Neural crest cell (in vitro differentiated cells): Measurements from ENCODE around the gene POLR2A. TPM values are rescaled to one million over a fixed set of nuclear protein-coding genes. Genes with fewer than 3 reads are reported as not detected.

Source experiments
- DNase-seq: peaks from one replicate; pipeline ENCODE4 v3.0.0; 2021; ENCODE audit warnings: low read depth, mixed read lengths, low spot score
- H3K27ac Mint-ChIP-seq: one replicate; pipeline ENCODE4 v1.8.0; 2021; ENCODE audit warnings: mild to moderate bottlenecking, mixed read lengths; ENCODE audit not compliant: unreplicated experiment
- H3K27me3 Mint-ChIP-seq: 2 replicates; pipeline ENCODE4 v1.8.0; 2021; ENCODE audit warnings: low read depth, mild to moderate bottlenecking, mixed read lengths
- H3K36me3 Mint-ChIP-seq: 2 replicates; pipeline ENCODE4 v1.8.0; 2021; ENCODE audit warnings: low read depth, mild to moderate bottlenecking, mixed read lengths
- H3K4me1 Mint-ChIP-seq: 2 replicates; pipeline ENCODE4 v1.8.0; 2021; ENCODE audit warnings: mixed read lengths
- H3K4me3 Mint-ChIP-seq: one replicate; pipeline ENCODE4 v1.8.0; 2021; ENCODE audit warnings: mild to moderate bottlenecking, mixed read lengths
- H3K9me3 Mint-ChIP-seq: 2 replicates; pipeline ENCODE4 v1.8.0; 2021; ENCODE audit warnings: mixed read lengths
- total RNA-seq: library from RNA; stranded (reverse); gene quantifications from 2 replicates; pipeline ENCODE4 v1.2.1, GENCODE V29; 2021
- TF ChIP-seq, protein P1 (sequence below): fragments of 200-600 bp; sonication (generic); conservative IDR thresholded peaks from 2 replicates; pipeline ENCODE4 v1.5.0; 2021; ENCODE audit warnings: antibody characterized with exemption, mild to moderate bottlenecking

POLR2A gene
- total RNA-seq, 1 donor from 2014 or later: 181 TPM

DNA sequence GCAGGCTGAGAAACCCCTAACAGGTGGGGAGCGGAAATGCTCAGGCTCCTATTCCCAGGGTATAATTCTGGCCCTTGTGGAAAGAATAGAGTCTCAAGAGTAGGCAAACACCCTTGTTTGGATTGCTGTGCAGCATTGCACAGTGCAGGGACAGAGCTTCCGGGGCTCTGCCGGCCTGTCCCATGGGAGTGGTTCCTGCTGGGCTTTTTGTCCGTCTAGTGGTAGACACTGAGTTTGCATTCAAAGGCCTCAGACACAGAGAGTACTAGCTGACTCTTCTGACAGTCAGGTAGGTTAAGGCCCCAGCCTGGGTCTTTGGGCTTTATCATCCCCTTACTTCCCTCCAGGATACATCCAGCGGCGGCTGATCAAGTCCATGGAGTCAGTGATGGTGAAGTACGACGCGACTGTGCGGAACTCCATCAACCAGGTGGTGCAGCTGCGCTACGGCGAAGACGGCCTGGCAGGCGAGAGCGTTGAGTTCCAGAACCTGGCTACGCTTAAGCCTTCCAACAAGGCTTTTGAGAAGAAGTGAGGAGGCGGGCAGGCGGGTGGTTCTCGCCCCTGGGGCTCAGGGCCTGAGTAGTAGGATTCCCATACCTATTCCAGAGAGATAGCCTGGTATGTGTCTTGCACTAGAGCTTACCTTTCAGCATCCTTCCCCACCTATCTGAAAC, 18.1 kb downstream of the POLR2A start:
- Mint-ChIP-seq H3K9me3 (no peaks in the 10 kb centered on the region), H3K27me3 (no peaks in the 10 kb centered on the region), H3K4me3 (no peak overlapping the region), H3K4me1 (no peaks in the 10 kb centered on the region), H3K27ac (no peak overlapping the region), H3K36me3 (peaks cover 38% of the 10 kb centered on the region)
- no peak for DNase-seq
- TF ChIP-seq, protein P1, sequence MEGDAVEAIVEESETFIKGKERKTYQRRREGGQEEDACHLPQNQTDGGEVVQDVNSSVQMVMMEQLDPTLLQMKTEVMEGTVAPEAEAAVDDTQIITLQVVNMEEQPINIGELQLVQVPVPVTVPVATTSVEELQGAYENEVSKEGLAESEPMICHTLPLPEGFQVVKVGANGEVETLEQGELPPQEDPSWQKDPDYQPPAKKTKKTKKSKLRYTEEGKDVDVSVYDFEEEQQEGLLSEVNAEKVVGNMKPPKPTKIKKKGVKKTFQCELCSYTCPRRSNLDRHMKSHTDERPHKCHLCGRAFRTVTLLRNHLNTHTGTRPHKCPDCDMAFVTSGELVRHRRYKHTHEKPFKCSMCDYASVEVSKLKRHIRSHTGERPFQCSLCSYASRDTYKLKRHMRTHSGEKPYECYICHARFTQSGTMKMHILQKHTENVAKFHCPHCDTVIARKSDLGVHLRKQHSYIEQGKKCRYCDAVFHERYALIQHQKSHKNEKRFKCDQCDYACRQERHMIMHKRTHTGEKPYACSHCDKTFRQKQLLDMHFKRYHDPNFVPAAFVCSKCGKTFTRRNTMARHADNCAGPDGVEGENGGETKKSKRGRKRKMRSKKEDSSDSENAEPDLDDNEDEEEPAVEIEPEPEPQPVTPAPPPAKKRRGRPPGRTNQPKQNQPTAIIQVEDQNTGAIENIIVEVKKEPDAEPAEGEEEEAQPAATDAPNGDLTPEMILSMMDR: no peak

GRCh38 chr17:7502987-7503386, 18.8 kb downstream of the POLR2A start:
- Mint-ChIP-seq H3K9me3 (no peaks in the 10 kb centered on the region), H3K4me1 (no peaks in the 10 kb centered on the region), H3K4me3 (no peak overlapping the region), H3K27ac (no peak overlapping the region), H3K27me3 (no peaks in the 10 kb centered on the region), H3K36me3 (peaks cover 38% of the 10 kb centered on the region)
- DNase-seq: no peak
- TF ChIP-seq, protein P1: peak; percentile 40

GRCh38 chr17:7503521-7503920, 19.4 kb downstream of the POLR2A start:
- no peaks in the 10 kb centered on the region for H3K9me3 Mint-ChIP-seq
- H3K27ac Mint-ChIP-seq: no peak overlapping the region
- peaks cover 38% of the 10 kb centered on the region for H3K36me3 Mint-ChIP-seq
- no peaks in the 10 kb centered on the region for H3K27me3 Mint-ChIP-seq
- H3K4me3 Mint-ChIP-seq: no peak overlapping the region
- no peaks in the 10 kb centered on the region for H3K4me1 Mint-ChIP-seq
- DNase-seq: no peak
- TF ChIP-seq, protein P1: no peak

DNA sequence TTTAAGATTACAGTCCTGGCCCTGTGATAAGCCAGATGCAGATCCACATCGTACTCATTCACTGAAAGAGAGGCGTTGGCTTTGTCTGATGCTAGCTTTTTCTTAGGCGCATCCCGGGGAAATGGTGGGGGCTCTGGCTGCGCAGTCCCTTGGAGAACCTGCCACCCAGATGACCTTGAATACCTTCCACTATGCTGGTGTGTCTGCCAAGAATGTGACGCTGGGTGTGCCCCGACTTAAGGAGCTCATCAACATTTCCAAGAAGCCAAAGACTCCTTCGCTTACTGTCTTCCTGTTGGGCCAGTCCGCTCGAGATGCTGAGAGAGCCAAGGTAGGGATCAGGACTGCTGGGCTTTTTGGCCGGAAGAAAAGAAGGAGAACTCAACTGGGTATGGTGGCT, 24.0 kb downstream of the POLR2A start:
- Mint-ChIP-seq H3K4me1 (no peaks in the 10 kb centered on the region), H3K27ac (no peak overlapping the region), H3K27me3 (no peaks in the 10 kb centered on the region), H3K9me3 (no peaks in the 10 kb centered on the region), H3K36me3 (peaks cover 27% of the 10 kb centered on the region), H3K4me3 (no peak overlapping the region)
- DNase-seq: no peak
- TF ChIP-seq, protein P1: no peak

DNA sequence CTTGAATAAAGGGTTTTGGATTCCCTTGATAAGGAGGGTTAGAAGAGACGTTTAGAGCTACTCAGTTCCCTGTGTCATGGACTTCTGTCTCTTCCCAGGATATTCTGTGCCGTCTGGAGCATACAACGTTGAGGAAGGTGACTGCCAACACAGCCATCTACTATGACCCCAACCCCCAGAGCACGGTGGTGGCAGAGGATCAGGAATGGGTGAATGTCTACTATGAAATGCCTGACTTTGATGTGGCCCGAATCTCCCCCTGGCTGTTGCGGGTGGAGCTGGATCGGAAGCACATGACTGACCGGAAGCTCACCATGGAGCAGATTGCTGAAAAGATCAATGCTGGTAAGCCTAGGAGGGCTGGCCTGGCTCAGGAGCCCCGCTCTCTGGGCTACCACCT, 24.7 kb downstream of the POLR2A start:
- Mint-ChIP-seq H3K4me3 (no peak overlapping the region), H3K36me3 (peaks cover 24% of the 10 kb centered on the region), H3K27me3 (no peaks in the 10 kb centered on the region), H3K27ac (no peak overlapping the region), H3K9me3 (no peaks in the 10 kb centered on the region), H3K4me1 (no peaks in the 10 kb centered on the region)
- no peak for DNase-seq
- TF ChIP-seq, protein P1: no peak
